ENCODE measurements around the gene PPP1R15A. TPM values are rescaled to one million over a fixed set of nuclear protein-coding genes. Genes with fewer than 3 reads are reported as not detected.

The PPP1R15A gene
- total RNA-seq, 1 experiment from 2014 or later = 41.2 TPM

- H3K9me3 ChIP-seq (ENCODE audit: low read depth, low read length, poor library complexity, severe bottlenecking) = no peaks in the 10 kb centered on the region
- H3K27ac ChIP-seq (ENCODE audit: low read depth, low read length, poor library complexity, severe bottlenecking) = no peak overlapping the region
- H3K4me1 ChIP-seq (ENCODE audit: insufficient read depth, low read length, poor library complexity, severe bottlenecking) = no peaks in the 10 kb centered on the region
- H3K4me3 ChIP-seq (ENCODE audit: low read depth, low read length, poor library complexity, severe bottlenecking) = no peak overlapping the region
- intact Hi-C loops (cut with micrococcal nuclease; ENCODE audit: unreplicated experiment) = no loop called here
- ChIA-PET CTCF (no interaction called here), POLR2A (ENCODE audit: low non-redundant PET) (no interaction called here)
- BruUV-seq (replicated peaks) = no TSS peak
- no peaks in the 10 kb centered on the region for H3K36me3 ChIP-seq (ENCODE audit: insufficient read depth, low read length, poor library complexity, severe bottlenecking)
- H3K27me3 ChIP-seq (replicated peaks; ENCODE audit: insufficient read depth, low read depth, low read length, poor library complexity) = no peaks in the 10 kb centered on the region
- TF ChIP-seq CTCF (conservative IDR thresholded peaks at IDR 0.05; ENCODE audit: low read depth, low read length) (no peak), EZH2 (IDR thresholded peaks at IDR 0.05; ENCODE audit: borderline replicate concordance, low read depth, low read length, poor library complexity, severe bottlenecking) (no peak)
- no peak for DNase-seq (ENCODE audit: low spot score)
Observed at GRCh38 chr19:48852292-48852691, 19.9 kb upstream of the PPP1R15A start.

GRCh38 chr19:48853483-48853882, 18.7 kb upstream of the PPP1R15A start:
- TF ChIP-seq EZH2 (IDR thresholded peaks at IDR 0.05; ENCODE audit: borderline replicate concordance, low read depth, low read length, poor library complexity, severe bottlenecking) = no peak
- no peak for TF ChIP-seq CTCF (conservative IDR thresholded peaks at IDR 0.05; ENCODE audit: low read depth, low read length)
- no peak for DNase-seq (ENCODE audit: low spot score)
- H3K4me1 ChIP-seq (ENCODE audit: insufficient read depth, low read length, poor library complexity, severe bottlenecking) = no peaks in the 10 kb centered on the region
- no peak overlapping the region for H3K27ac ChIP-seq (ENCODE audit: low read depth, low read length, poor library complexity, severe bottlenecking)
- no peaks in the 10 kb centered on the region for H3K27me3 ChIP-seq (replicated peaks; ENCODE audit: insufficient read depth, low read depth, low read length, poor library complexity)
- no peaks in the 10 kb centered on the region for H3K9me3 ChIP-seq (ENCODE audit: low read depth, low read length, poor library complexity, severe bottlenecking)
- intact Hi-C loops (cut with micrococcal nuclease; ENCODE audit: unreplicated experiment) = no loop called here
- H3K36me3 ChIP-seq (ENCODE audit: insufficient read depth, low read length, poor library complexity, severe bottlenecking) = no peaks in the 10 kb centered on the region
- BruUV-seq (replicated peaks) = no TSS peak
- ChIA-PET CTCF (interaction anchor here (0.7 kb wide), 1 partner anchor 117 kb away, joined by 3 read pairs; no protein-coding TSS in a partner anchor), POLR2A (ENCODE audit: low non-redundant PET) (no interaction called here)
- H3K4me3 ChIP-seq (ENCODE audit: low read depth, low read length, poor library complexity, severe bottlenecking) = no peak overlapping the region

- TF ChIP-seq CTCF (conservative IDR thresholded peaks at IDR 0.05; ENCODE audit: low read depth, low read length) (no peak), EZH2 (IDR thresholded peaks at IDR 0.05; ENCODE audit: borderline replicate concordance, low read depth, low read length, poor library complexity, severe bottlenecking) (no peak)
- intact Hi-C loops (cut with micrococcal nuclease; ENCODE audit: unreplicated experiment) = no loop called here
- ChIA-PET CTCF (interaction anchor here (0.7 kb wide), 1 partner anchor 117 kb away, joined by 3 read pairs; no protein-coding TSS in a partner anchor), POLR2A (ENCODE audit: low non-redundant PET) (no interaction called here)
- DNase-seq (ENCODE audit: low spot score) = no peak
- H3K27ac ChIP-seq (ENCODE audit: low read depth, low read length, poor library complexity, severe bottlenecking) = no peak overlapping the region
- H3K27me3 ChIP-seq (replicated peaks; ENCODE audit: insufficient read depth, low read depth, low read length, poor library complexity) = no peaks in the 10 kb centered on the region
- H3K4me1 ChIP-seq (ENCODE audit: insufficient read depth, low read length, poor library complexity, severe bottlenecking) = no peaks in the 10 kb centered on the region
- no TSS peak for BruUV-seq (replicated peaks)
- no peaks in the 10 kb centered on the region for H3K36me3 ChIP-seq (ENCODE audit: insufficient read depth, low read length, poor library complexity, severe bottlenecking)
- H3K4me3 ChIP-seq (ENCODE audit: low read depth, low read length, poor library complexity, severe bottlenecking) = no peak overlapping the region
- no peaks in the 10 kb centered on the region for H3K9me3 ChIP-seq (ENCODE audit: low read depth, low read length, poor library complexity, severe bottlenecking)
Observed at GRCh38 chr19:48854103-48854502, 18.1 kb upstream of the PPP1R15A start.
